ENCODE results near the gene BRMS1. TPM values are rescaled to one million over a fixed set of nuclear protein-coding genes. Genes with fewer than 3 reads are reported as not detected.

BRMS1 gene
- total RNA-seq, 2 experiments from 2014 or later = 55.3 to 56.8 TPM

DNA sequence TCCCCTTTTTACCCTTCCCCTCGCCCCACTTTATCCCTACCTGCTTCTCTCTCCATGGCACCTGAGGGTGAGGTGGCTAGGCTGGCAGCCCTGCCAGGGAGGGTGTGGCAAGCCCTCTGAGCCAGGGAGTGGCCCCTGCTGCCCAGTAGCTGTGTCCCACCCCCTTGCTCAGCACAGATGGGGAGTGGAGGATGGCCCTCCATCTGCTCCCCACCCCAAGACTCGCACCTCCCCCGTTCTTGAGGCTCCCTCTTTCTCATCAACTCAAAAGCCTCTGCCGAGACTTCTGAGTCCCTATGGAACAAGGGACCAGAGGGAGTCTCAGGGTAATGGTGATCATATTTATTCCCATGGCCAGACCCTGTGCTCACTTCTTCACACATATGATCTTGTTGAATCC is 51.6 kb downstream of the BRMS1 start:
- CTCF ChIA-PET = interaction anchor here (0.7 to 1.5 kb wide), 2 partner anchors 11 to 18 kb away, joined by 3 read pairs; no protein-coding TSS in a partner anchor
- Mint-ChIP-seq H3K9me3 (ENCODE audit: low read depth) (no peaks in the 10 kb centered on the region), H3K4me1 (peaks cover 26% of the 10 kb centered on the region), H3K27me3 (peaks cover 30% of the 10 kb centered on the region), H3K27ac (no peak overlapping the region), H3K36me3 (no peaks in the 10 kb centered on the region), H3K4me3 (no peak overlapping the region)
- no peak for DNase-seq
- no peak for ATAC-seq

DNA sequence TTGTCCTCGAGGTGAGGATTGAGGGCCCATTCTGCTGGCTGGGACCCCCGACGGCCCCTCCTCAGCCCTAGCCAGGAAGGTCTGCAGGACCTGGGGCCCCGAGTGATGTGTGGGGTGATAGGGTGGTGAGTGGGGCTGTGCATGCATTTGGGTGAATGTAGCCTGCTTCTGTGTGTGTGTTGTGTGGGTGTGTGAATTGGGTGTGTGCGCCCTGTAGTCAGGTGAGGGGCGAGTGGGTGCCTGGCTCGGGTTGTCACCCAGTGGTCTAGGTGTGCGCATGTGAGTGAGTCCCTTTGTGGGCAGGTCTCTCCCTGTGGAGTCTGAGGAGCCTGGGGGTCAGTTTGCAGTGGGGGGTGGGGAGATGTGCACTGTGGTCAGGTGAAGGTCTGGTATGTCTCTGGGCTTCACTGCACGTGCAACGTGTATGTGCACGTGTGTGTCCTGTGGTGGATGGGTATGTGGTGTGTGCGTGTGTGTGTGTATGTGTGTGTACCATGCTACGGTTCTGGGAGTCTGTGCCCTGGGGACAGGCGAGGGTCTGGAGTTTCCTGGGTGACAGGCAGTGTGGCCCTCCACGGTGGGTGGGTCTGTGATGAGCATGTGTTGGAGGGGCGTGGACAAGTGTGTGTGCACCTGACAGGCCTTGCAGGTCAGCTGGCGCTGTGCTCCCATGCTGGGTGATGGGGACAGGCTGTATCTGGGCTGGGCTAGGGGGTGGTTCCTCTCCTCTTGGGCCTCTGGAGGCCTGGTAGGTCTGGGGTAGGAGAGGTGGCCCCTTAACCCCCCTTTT is 52.2 kb downstream of the BRMS1 start:
- H3K4me3 Mint-ChIP-seq = no peak overlapping the region
- peaks cover 30% of the 10 kb centered on the region for H3K27me3 Mint-ChIP-seq
- no peak overlapping the region for H3K27ac Mint-ChIP-seq
- CTCF ChIA-PET = no interaction called here
- H3K4me1 Mint-ChIP-seq = peaks cover 31% of the 10 kb centered on the region
- H3K36me3 Mint-ChIP-seq = no peaks in the 10 kb centered on the region
- no peak for ATAC-seq
- no peak for DNase-seq
- no peaks in the 10 kb centered on the region for H3K9me3 Mint-ChIP-seq (ENCODE audit: low read depth)

DNA sequence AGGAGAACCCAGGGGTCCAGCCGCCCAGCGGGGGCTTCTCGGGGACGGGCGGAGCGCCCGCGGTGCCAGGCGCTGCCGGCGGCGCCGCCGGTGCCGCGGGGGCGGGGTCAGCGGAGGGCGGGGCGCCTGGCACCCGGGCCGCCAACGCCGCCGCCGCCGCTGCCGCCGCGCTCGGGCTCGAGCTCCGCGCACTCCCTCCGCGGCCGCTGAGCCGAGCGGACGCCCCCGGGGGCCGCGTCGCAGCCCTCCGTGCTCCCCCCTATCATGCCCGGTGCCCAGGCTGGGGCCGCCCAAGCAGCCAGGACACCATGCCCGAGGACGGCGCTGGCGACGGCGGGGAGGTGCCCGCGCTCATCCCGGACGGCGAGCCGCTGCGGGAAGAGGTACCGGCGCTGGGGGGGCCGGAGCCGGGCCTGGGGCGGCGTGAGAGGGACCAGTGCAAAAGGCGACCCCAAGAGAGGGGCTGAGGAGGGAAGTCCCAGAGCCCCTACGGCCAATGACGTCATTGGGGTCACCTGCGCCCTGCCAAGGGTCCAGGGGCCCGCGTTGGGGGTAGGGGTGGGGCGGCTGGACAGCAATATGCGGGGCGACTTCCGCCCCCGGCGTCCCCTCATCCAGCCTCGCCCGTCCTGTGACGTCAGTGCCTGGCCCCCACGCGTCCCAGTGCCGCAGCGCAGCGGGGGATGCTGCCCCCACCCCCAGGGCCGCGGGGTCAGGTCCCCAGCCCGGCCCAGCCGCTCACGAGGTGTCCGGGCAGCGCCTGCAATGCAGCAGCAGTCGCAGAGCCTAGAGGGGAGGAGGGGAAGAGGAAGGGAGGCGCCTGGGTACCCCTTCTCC is 53.0 kb downstream of the BRMS1 start, which contains the start of gene TMEM151A:
TSS of gene TMEM151A (plus strand) at position 189 of the 837 bp plus-strand sequence. CDS start at position 309, 120 bp downstream.
- Mint-ChIP-seq H3K4me3 (no peak within 1 kb of the TSS), H3K27ac (no peak within 1 kb of the TSS), H3K36me3 (no peaks in the 10 kb centered on the region), H3K4me1 (peaks cover 39% of the 10 kb centered on the region), H3K9me3 (ENCODE audit: low read depth) (no peaks in the 10 kb centered on the region), H3K27me3 (peaks cover 30% of the 10 kb centered on the region)
- CTCF ChIA-PET = interaction anchor here (0.5 to 4.1 kb wide), 6 partner anchors 9 to 126 kb away, joined by 3 to 31 read pairs (median 4); partner anchors contain the start of gene RIN1
- no peak for ATAC-seq
- DNase-seq = no peak

DNA sequence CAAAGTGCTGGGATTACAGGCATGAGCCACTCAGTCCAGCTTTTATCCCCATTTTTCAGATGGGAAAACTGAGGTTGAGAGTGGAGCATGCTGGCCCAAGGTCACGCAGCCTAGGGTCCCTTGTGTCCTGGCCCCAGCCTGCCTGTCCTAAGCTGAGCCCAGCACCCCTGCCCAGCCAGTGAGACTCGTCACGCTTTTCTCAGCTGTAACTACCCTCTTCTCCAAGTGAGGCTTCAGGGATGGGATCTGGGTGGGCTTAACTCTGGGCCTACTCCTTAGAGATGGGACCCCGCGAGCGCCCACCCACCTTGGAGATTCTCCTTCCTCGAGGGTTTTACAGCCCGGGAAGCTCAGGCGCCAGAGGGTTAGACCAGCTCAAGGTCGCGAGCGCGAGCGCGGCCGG is 53.6 kb downstream of the BRMS1 start:
- CTCF ChIA-PET = interaction anchor here (0.5 to 4.1 kb wide), 6 partner anchors 9 to 127 kb away, joined by 3 to 31 read pairs (median 4); partner anchors contain the start of gene RIN1
- Mint-ChIP-seq H3K27ac (no peak overlapping the region), H3K4me3 (no peak overlapping the region), H3K36me3 (no peaks in the 10 kb centered on the region), H3K9me3 (ENCODE audit: low read depth) (no peaks in the 10 kb centered on the region), H3K4me1 (peaks cover 41% of the 10 kb centered on the region), H3K27me3 (peaks cover 30% of the 10 kb centered on the region)
- no peak for ATAC-seq
- DNase-seq = no peak

DNA sequence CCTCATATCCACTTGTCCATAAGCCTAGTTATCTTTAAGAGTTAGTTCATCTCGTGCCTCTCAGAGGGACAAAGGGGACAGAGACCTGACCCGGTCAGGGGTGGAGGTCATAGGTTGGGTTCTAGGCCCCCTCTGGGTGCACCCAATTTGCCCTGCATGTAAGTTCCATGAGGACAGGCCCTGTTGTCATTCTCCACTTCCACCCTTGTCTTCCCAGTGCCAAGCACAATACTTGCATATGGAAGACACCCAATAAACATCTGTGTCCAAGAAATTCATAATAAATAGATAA is 54.6 kb downstream of the BRMS1 start:
- CTCF ChIA-PET = interaction anchor here (1.5 to 4.1 kb wide), 3 partner anchors 9 to 46 kb away, joined by 4 to 31 read pairs (median 8); partner anchors contain the start of gene RIN1
- peak overlapping the region; percentile 91 for H3K4me3 Mint-ChIP-seq
- H3K9me3 Mint-ChIP-seq (ENCODE audit: low read depth) = no peaks in the 10 kb centered on the region
- ATAC-seq (no peak), DNase-seq (no peak)
- no peaks in the 10 kb centered on the region for H3K36me3 Mint-ChIP-seq
- H3K27me3 Mint-ChIP-seq = peaks cover 30% of the 10 kb centered on the region
- H3K27ac Mint-ChIP-seq = no peak overlapping the region
- H3K4me1 Mint-ChIP-seq = peaks cover 41% of the 10 kb centered on the region

DNA sequence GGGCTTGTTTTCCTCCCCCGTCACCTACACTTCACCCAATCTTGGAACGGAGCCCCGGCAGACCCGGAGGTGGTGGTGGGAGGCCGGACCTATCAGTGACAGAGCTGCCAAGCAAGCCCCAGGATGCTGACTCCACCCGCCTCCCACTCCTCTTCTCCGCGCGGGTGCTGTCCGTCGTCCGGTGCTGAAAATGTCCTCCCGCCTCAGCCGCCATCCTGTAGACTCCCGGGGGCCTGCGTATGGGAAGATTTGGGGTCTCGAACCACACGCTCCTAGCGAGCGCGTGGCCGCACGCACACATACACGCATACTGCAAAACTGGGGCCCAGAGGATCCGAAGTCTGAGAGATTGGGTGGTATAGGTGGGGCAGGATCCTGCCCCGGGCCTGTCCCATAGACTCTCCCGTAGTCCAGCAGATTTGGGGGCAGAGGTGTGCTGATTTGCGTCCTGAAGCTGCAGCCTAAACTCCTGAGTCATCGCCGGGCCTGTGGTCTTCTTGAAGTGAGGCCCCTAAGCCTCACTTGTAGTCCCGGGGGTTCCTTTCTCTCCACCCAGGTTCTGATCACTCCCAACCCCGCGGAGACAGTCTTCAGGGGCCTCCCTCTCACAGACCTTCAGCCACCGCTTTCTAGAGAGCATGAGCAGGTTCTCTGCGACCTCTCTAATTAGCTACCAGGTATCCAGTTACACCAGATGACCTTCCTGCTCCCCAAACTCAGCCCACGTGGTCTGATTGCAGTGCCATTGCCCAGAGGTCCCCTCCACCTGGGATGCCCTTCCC is 55.2 kb downstream of the BRMS1 start:
- CTCF ChIA-PET = interaction anchor here (0.7 to 8.5 kb wide), 20 partner anchors 8 to 245 kb away, joined by 3 to 75 read pairs (median 4); partner anchors contain the start of genes CD248, MRPL11 and RIN1
- Mint-ChIP-seq H3K36me3 (no peaks in the 10 kb centered on the region), H3K27me3 (peaks cover 30% of the 10 kb centered on the region), H3K4me1 (peaks cover 41% of the 10 kb centered on the region), H3K4me3 (peak overlapping the region; percentile 91), H3K27ac (peak overlapping the region; percentile 73), H3K9me3 (ENCODE audit: low read depth) (no peaks in the 10 kb centered on the region)
- DNase-seq = peak; percentile 85
- peak; percentile 57 for ATAC-seq

DNA sequence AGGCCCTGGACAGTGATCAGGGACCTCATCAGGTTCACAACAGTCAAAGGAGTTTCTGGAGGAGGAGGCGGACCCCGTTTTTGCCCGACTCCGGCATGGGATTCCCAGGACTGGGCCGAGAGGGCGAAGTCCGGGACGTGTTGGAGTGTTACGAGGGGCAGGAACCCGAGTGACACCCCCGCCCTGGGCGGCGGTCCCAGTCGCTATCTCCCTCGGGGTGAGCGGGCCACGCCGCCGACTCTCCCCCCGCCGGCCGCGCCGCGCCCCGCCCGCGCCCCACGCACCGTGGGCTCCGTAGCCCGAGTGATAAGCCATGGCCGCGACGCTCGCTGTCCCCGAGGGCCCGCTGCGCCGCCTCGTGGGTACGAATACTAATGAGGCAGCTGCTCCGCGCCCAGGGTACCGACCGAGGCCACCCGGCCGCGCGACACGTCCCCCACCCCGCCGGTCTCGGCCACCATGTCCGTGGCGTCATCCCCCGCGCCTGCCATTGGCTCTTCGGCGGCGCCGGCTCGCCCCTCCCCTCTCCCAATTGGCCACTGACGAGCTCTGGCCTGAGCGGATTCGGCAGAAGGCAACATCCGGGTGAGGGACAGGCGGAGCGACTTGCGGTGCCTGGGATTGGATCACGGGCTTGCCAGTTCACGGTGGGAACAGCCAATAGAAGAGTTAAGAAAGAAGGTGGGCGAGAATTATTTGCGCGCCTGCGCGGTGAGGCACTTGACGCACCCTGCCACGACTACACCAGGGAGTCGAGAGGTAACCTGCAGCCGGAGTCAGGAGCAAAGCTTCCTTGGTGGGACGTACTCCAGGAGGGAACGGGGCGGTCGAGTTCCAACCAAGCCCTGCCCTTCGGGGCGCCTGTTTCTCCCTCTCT is 56.0 kb downstream of the BRMS1 start, which contains the start of gene YIF1A:
TSS of gene YIF1A (minus strand) at position 473 of the 877 bp plus-strand sequence. CDS start at position 315, 158 bp downstream.
- H3K36me3 Mint-ChIP-seq = no peaks in the 10 kb centered on the region
- no peaks in the 10 kb centered on the region for H3K9me3 Mint-ChIP-seq (ENCODE audit: low read depth)
- peak within 1 kb of the TSS; percentile 91 for H3K4me3 Mint-ChIP-seq
- CTCF ChIA-PET = interaction anchor here (0.5 to 8.5 kb wide), 26 partner anchors 8 to 244 kb away, joined by 3 to 75 read pairs (median 4); partner anchors contain the start of genes CD248, MRPL11 and RIN1
- DNase-seq (peak; percentile 100), ATAC-seq (peak; percentile 96)
- peaks cover 30% of the 10 kb centered on the region for H3K27me3 Mint-ChIP-seq
- peak within 1 kb of the TSS; percentile 89 for H3K27ac Mint-ChIP-seq
- peaks cover 41% of the 10 kb centered on the region for H3K4me1 Mint-ChIP-seq

DNA sequence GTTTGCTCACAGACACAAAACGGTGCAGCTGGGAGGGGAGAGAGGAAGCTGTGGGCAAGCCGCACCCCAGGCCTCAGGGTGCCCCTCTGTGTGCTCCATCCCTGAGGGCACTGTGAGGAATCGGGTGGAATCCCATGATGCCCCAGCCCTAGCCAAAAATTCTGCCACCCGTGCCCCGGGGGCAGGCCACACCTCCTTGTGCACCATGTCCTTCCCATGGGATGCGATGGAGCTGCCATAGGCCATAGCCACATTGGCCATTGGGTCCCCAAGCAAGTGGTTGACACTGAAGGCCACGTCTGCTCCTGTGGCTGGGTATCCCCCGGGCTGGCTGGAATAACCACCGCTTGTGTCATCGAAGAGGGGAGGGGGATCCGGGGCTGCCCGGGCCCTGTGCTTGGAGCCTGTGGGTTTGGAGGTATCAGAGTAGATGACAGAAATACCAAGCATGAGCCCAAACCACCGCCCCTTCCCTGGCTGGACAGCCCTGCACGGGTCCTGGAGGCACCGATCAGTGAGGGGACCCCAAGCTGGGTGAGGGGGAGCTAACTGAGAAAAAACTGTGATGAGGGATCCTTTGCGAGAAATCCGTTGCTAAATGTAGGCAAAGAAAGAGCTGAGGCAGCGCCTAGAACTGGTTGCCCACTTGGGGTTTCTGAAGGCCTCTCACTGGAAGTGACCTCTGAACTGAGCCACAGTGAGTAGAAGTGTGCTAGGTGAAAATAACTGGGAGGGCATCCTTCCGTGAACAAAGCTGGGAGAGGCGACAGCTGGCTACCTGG is 56.8 kb downstream of the BRMS1 start:
- Mint-ChIP-seq H3K4me3 (peak overlapping the region; percentile 91), H3K9me3 (ENCODE audit: low read depth) (no peaks in the 10 kb centered on the region)
- CTCF ChIA-PET = interaction anchor here (0.7 to 8.5 kb wide), 21 partner anchors 8 to 244 kb away, joined by 3 to 75 read pairs (median 4); partner anchors contain the start of genes MRPL11 and RIN1

More for the DNA sequence above, 56.8 kb downstream of the BRMS1 start:
- Mint-ChIP-seq H3K36me3 (no peaks in the 10 kb centered on the region), H3K27ac (peak overlapping the region; percentile 89), H3K4me1 (peaks cover 43% of the 10 kb centered on the region), H3K27me3 (peaks cover 24% of the 10 kb centered on the region)
- ATAC-seq = no peak
- DNase-seq = no peak

Other genes with a start within 250 kb of the BRMS1 start
- 10 to 100 TPM; 44.5 to 56.5 TPM for gene KLC2, start 87.4 kb downstream of the BRMS1 start, total RNA-seq
- 100 to 1,000 TPM; 146 to 155 TPM for gene RAB1B, start 76.5 kb downstream of the BRMS1 start, total RNA-seq
- gene CNIH2, start 66.9 kb downstream of the BRMS1 start, total RNA-seq = 1 to 10 TPM; 1.1 to 1.2 TPM
- 10 to 100 TPM; 56.5 to 73.9 TPM for gene YIF1A, start 56.0 kb downstream of the BRMS1 start, total RNA-seq
- gene TMEM151A, start 53.2 kb downstream of the BRMS1 start, total RNA-seq = not detected
- gene CD248, start 28.1 kb downstream of the BRMS1 start, total RNA-seq = 10 to 100 TPM; 16.8 to 35.5 TPM
- 1 to 10 TPM in 1 of 2 experiments, under 1 TPM in 1; 0.68 to 2.5 TPM for gene RIN1, start 8.7 kb downstream of the BRMS1 start, total RNA-seq
- gene B4GAT1, start 2.5 kb upstream of the BRMS1 start, total RNA-seq = 1 to 10 TPM; 7.9 to 8.7 TPM
- gene SLC29A2, start 26.7 kb upstream of the BRMS1 start, total RNA-seq = 10 to 100 TPM in 1 of 2 experiments, 1 to 10 TPM in 1; 7.6 to 10.1 TPM
- under 1 TPM in 1 of 2 experiments, not detected in 1; 0.12 TPM for gene NPAS4, start 75.9 kb upstream of the BRMS1 start, total RNA-seq
- gene MRPL11, start 93.7 kb upstream of the BRMS1 start, total RNA-seq = 10 to 100 TPM; 75.5 to 91.3 TPM
- 1 to 10 TPM; 4.1 to 5.7 TPM for gene PELI3, start 121.8 kb upstream of the BRMS1 start, total RNA-seq
- gene DPP3, start 135.3 kb upstream of the BRMS1 start, total RNA-seq = 10 to 100 TPM; 54.2 to 79.6 TPM
- gene BBS1, start 165.5 kb upstream of the BRMS1 start, total RNA-seq = 10 to 100 TPM; 12.6 to 12.9 TPM
- 10 to 100 TPM; 18.7 to 19.8 TPM for gene ZDHHC24, start 200.9 kb upstream of the BRMS1 start, total RNA-seq
- gene ACTN3, start 201.8 kb upstream of the BRMS1 start, total RNA-seq = under 1 TPM in 1 of 2 experiments, not detected in 1; 0.40 TPM
- 1 to 10 TPM; 2.8 to 4.1 TPM for gene CTSF, start 223.5 kb upstream of the BRMS1 start, total RNA-seq
- gene CCDC87, start 248.0 kb upstream of the BRMS1 start, total RNA-seq = under 1 TPM in 1 of 2 experiments, not detected in 1; 0.12 TPM
- 10 to 100 TPM; 30.1 to 38.0 TPM for gene CCS, start 248.1 kb upstream of the BRMS1 start, total RNA-seq